Fibroblast of lung (primary cell): ENCODE results near the gene ARID1B.

ENCODE experiments used
- CTCF ChIP-seq, 2 donors: IDR thresholded peaks in 1 of 2; conservative IDR thresholded peaks in 1 of 2; 1 replicate in 1 of 2; 2 replicates in 1 of 2; pipeline ENCODE4 v1.5.1; 2011 to 2012; ENCODE audit warnings: low read length in 2 of 2, control low read depth in 1 of 2, inconsistent platforms in 1 of 2, low read depth in 1 of 2, mild to moderate bottlenecking in 1 of 2
- EZH2 ChIP-seq: IDR thresholded peaks from 2 replicates; pipeline ENCODE4 v1.5.1; 2012; ENCODE audit warnings: low read length, control low read depth, mild to moderate bottlenecking; ENCODE audit errors: missing control alignments

GRCh38 chr6:157171801-157172200 is 394.6 kb downstream of the ARID1B start:
- TF ChIP-seq CTCF (conservative IDR thresholded peaks at IDR 0.05 in 1 of 2, IDR thresholded peaks at IDR 0.05 in 1 of 2; ENCODE audit: low read depth in 1 of 2, low read length in 2 of 2) (no peak), EZH2 (no peak)
